Endothelial cell of umbilical vein (primary cell): ENCODE data around the gene ALX1.

Experiments used
- EZH2 ChIP-seq: IDR thresholded peaks from 2 replicates; pipeline ENCODE4 v1.6.1; 2012; ENCODE audit warnings: borderline replicate concordance, low read depth, mild to moderate bottlenecking, moderate library complexity, low read length, inconsistent platforms; ENCODE audit not compliant: severe bottlenecking
- MYC ChIP-seq: IDR thresholded peaks from one replicate; pipeline ENCODE4 v1.6.1; 2011; ENCODE audit warnings: mild to moderate bottlenecking, low read depth, low read length
- TF ChIP-seq, protein P1 (sequence below), 2 donors: IDR thresholded peaks; 1 replicate in 1 of 2; 2 replicates in 1 of 2; pipeline ENCODE4 v1.5.1; 2011; ENCODE audit warnings: low read length in 2 of 2, mild to moderate bottlenecking in 2 of 2, moderate library complexity in 2 of 2, control low read depth in 1 of 2, inconsistent platforms in 1 of 2, low read depth in 1 of 2; ENCODE audit not compliant: insufficient read depth in 1 of 2; ENCODE audit errors: extremely low read depth in 1 of 2
- TF ChIP-seq, protein P2 (sequence below): IDR thresholded peaks from 2 replicates; pipeline ENCODE4 v1.6.1; 2011; ENCODE audit not compliant: insufficient read depth, insufficient read length

DNA sequence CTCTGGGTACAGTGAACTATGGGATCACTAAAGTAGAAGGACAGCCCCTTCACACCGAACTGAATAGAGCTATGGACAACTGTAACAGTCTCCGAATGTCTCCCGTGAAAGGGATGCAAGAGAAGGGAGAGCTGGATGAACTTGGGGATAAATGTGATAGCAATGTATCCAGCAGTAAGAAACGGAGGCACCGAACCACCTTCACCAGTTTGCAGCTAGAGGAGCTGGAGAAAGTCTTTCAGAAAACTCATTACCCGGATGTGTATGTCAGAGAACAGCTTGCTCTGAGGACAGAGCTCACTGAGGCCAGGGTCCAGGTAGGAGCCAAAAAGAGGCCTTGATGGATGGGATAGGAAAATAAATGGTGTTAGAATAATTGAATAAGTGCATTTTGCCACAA is 3.5 kb downstream of the ALX1 start:
- TF ChIP-seq, protein P1, sequence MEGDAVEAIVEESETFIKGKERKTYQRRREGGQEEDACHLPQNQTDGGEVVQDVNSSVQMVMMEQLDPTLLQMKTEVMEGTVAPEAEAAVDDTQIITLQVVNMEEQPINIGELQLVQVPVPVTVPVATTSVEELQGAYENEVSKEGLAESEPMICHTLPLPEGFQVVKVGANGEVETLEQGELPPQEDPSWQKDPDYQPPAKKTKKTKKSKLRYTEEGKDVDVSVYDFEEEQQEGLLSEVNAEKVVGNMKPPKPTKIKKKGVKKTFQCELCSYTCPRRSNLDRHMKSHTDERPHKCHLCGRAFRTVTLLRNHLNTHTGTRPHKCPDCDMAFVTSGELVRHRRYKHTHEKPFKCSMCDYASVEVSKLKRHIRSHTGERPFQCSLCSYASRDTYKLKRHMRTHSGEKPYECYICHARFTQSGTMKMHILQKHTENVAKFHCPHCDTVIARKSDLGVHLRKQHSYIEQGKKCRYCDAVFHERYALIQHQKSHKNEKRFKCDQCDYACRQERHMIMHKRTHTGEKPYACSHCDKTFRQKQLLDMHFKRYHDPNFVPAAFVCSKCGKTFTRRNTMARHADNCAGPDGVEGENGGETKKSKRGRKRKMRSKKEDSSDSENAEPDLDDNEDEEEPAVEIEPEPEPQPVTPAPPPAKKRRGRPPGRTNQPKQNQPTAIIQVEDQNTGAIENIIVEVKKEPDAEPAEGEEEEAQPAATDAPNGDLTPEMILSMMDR (IDR thresholded peaks at IDR 0.05; ENCODE audit: extremely low read depth in 1 of 2, insufficient read depth in 1 of 2, low read depth in 1 of 2, low read length in 2 of 2), result no peak
- no peak for TF ChIP-seq EZH2
- TF ChIP-seq MYC, result no peak
- TF ChIP-seq, protein P2, sequence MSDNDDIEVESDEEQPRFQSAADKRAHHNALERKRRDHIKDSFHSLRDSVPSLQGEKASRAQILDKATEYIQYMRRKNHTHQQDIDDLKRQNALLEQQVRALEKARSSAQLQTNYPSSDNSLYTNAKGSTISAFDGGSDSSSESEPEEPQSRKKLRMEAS, result no peak
